ENCODE data around the gene STRAP.
"Not testable (repeated sequence)": the region's sequence is repeated elsewhere in the genome, so short reads cannot be mapped to it uniquely, and the experiment has no call there.

The STRAP gene

GRCh38 chr12:15910864-15911721 lies 28.9 kb downstream of the STRAP start, which contains the start of gene DERA:
Gene DERA (plus strand): TSS chr12:15911332. CDS start chr12:15911384, 52 bp downstream.
- H3K4me3 ChIP-seq (ENCODE audit: low read depth, low read length) = peak within 1 kb of the TSS; percentile 67
- DNase-seq (ENCODE audit: low read depth) = peak; percentile 24
- in situ Hi-C loops (cut with HindIII; ENCODE audit: low sequenced_read_pairs) = no loop called here
- TF ChIP-seq, protein P1, sequence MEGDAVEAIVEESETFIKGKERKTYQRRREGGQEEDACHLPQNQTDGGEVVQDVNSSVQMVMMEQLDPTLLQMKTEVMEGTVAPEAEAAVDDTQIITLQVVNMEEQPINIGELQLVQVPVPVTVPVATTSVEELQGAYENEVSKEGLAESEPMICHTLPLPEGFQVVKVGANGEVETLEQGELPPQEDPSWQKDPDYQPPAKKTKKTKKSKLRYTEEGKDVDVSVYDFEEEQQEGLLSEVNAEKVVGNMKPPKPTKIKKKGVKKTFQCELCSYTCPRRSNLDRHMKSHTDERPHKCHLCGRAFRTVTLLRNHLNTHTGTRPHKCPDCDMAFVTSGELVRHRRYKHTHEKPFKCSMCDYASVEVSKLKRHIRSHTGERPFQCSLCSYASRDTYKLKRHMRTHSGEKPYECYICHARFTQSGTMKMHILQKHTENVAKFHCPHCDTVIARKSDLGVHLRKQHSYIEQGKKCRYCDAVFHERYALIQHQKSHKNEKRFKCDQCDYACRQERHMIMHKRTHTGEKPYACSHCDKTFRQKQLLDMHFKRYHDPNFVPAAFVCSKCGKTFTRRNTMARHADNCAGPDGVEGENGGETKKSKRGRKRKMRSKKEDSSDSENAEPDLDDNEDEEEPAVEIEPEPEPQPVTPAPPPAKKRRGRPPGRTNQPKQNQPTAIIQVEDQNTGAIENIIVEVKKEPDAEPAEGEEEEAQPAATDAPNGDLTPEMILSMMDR (IDR thresholded peaks at IDR 0.05; ENCODE audit: low read depth, low read length, missing control alignments) = no peak

DNA sequence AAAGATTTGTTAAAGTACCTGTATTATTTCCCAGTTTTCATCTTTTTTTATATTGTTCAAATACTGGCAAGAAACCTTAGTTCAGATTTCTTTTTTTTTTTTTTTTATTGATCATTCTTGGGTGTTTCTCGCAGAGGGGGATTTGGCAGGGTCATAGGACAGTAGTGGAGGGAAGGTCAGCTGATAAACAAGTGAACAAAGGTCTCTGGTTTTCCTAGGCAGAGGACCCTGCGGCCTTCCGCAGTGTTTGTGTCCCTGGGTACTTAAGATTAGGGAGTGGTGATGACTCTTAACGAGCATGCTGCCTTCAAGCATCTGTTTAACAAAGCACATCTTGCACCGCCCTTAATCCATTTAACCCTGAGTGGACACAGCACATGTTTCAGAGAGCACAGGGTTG lies 29.7 kb downstream of the STRAP start:
- DNase-seq (ENCODE audit: low read depth); in situ Hi-C loops (cut with HindIII; ENCODE audit: low sequenced_read_pairs): not testable (repeated sequence)
- peak overlapping the region; percentile 67 for H3K4me3 ChIP-seq (ENCODE audit: low read depth, low read length)

DNA sequence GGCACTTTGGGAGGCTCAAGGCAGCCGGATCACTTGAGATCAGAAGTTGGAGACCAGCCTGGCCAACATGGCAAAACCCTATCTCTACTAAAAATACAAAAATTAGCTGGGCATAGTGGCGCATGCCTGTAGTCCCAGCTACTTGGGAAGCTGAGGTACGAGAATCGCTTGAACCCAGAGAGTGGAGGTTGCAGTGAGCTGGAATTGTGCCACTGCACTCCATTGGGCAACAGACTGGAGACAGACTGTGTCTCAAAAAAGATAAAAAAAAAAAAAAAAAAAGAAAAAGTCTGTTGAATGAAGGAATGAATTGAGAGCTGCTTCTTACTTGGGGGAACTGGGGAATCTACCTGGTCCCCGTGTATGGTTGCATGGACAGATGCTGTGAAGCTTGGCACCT lies 31.9 kb downstream of the STRAP start:
- DNase-seq (ENCODE audit: low read depth); H3K4me3 ChIP-seq (ENCODE audit: low read depth, low read length): not testable (repeated sequence)

DNA sequence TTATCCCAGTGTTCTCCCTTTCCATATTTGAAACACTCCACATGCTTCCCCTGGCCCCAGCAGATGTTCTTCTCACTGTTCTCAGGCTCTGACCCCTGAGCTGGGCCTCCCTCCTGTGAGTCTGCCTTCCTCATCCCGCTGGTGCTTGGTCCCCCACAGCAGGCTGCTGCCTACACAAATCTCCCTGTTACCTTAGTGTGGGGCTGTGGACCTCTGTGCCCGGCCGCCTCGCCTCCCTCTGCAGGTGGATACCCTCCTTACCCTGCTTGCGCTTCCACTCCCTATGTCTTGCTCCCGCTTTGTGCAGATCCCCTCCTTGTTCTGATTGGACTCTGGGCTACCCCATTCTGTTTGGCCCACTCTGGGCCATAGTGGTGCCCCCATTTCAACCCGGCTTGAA lies 35.9 kb downstream of the STRAP start:
- TF ChIP-seq, protein P1 (IDR thresholded peaks at IDR 0.05; ENCODE audit: low read depth, low read length, missing control alignments) = no peak

More for the DNA sequence above, 31.9 kb downstream of the STRAP start:
- in situ Hi-C loops (cut with HindIII; ENCODE audit: low sequenced_read_pairs) = not testable (repeated sequence)

DNA sequence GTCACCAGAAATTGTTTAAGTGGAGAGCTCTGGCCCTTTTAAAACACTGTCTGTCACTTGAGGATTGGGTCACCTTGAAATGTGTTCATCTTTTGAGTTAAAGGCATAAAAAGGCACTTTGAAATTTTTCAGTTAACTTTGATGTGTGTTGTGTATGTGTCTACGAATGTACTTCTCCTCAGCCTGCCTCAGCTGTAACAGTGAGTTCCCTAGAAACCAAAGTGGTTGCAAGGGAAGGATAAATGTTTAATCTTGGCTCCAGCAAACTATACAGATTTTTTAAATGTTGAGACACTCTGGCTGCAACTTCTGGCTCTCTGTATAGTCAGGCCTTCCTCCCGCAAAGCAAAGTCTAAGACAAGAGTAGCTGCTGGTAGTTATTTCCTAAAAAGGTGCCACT lies 37.2 kb downstream of the STRAP start:
- H3K4me3 ChIP-seq (ENCODE audit: low read depth, low read length) = no peak overlapping the region
- no peak for DNase-seq (ENCODE audit: low read depth)
- TF ChIP-seq, protein P1 (IDR thresholded peaks at IDR 0.05; ENCODE audit: low read depth, low read length, missing control alignments) = no peak
- in situ Hi-C loops (cut with HindIII; ENCODE audit: low sequenced_read_pairs) = no loop called here

More for the DNA sequence above, 35.9 kb downstream of the STRAP start:
- H3K4me3 ChIP-seq (ENCODE audit: low read depth, low read length) = no peak overlapping the region
- no peak for DNase-seq (ENCODE audit: low read depth)
- in situ Hi-C loops (cut with HindIII; ENCODE audit: low sequenced_read_pairs) = no loop called here

DNA sequence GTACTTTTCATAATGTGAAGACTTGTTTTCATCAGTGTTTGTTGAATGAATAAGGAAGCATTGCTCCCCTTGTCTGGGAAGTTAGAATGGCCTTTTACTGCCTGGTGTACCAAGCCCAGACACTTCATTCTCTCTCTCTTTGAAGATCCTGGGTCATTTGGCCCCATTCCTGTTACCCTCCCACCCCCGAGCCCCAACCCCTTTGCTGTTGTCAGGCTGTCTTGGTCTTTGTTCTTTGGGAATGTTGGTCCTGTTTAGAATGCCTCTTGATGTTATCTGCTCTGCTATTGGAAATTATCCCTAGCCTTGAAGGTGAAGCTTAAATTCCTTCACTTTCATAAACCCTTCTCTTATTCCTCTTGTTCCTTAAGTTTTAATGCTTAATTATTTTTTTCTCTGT lies 42.8 kb downstream of the STRAP start:
- TF ChIP-seq, protein P1 (IDR thresholded peaks at IDR 0.05; ENCODE audit: low read depth, low read length, missing control alignments) = no peak
- no peak overlapping the region for H3K4me3 ChIP-seq (ENCODE audit: low read depth, low read length)
- in situ Hi-C loops (cut with HindIII; ENCODE audit: low sequenced_read_pairs) = loop anchor here (5.0 kb wide), 1 partner anchor 57 kb away; no protein-coding TSS in a partner anchor
- DNase-seq (ENCODE audit: low read depth) = no peak

- peak; percentile 19 for DNase-seq (ENCODE audit: low read depth)
- TF ChIP-seq, protein P1 (IDR thresholded peaks at IDR 0.05; ENCODE audit: low read depth, low read length, missing control alignments) = no peak
- in situ Hi-C loops (cut with HindIII; ENCODE audit: low sequenced_read_pairs) = loop anchor here (5.0 kb wide), 1 partner anchor 54 kb away; no protein-coding TSS in a partner anchor
- H3K4me3 ChIP-seq (ENCODE audit: low read depth, low read length) = no peak overlapping the region
These were observed 46.2 kb downstream of the STRAP start for GRCh38 chr12:15928346-15928745.

All from astrocyte of the cerebellum (primary cell).